ENCODE results near the gene ROCK2. TPM values are rescaled to one million over a fixed set of nuclear protein-coding genes. Genes with fewer than 3 reads are reported as not detected.
"Not testable (repeated sequence)": the region's sequence is repeated elsewhere in the genome, so short reads cannot be mapped to it uniquely, and the experiment has no call there.

Gene ROCK2
- total and polyA plus RNA-seq, 2 donors (not counting 1 experiment from before 2014, with no cell fraction given) = 32.0 to 58.1 TPM

DNA sequence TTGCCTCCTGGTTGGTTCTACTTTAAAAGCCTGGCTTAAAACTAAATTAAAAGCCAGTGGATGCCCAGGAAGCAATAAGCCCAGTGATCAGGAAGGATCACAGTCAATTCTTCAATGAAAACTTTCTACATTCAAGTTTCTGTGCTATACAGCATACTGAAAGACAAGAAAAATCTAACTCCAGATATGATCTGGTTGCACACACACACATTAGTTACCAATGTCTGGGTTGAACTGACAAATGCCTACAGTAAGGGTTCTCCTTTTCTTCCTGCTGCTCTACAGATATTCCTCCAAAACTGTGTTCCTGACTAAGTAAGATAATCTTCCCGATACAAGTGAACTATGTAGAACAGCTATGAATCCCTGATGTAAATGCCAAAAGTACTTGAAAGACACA, 81.3 kb downstream of the ROCK2 start:
- Histone ChIP-seq H3K9me3 (ENCODE audit: control insufficient read depth, insufficient read depth, low read depth, low read length) (no peaks in the 10 kb centered on the region), H3K36me3 (ENCODE audit: control insufficient read depth, insufficient read depth, low read length) (no peaks in the 10 kb centered on the region), H2AFZ (ENCODE audit: low read length) (no peak overlapping the region), H3K9ac (ENCODE audit: insufficient read depth, low read length) (no peak overlapping the region), H3K79me2 (ENCODE audit: control insufficient read depth, insufficient read depth, low read length) (peaks cover 9% of the 10 kb centered on the region), H3K27me3 (ENCODE audit: control insufficient read depth, insufficient read depth, low read length) (no peaks in the 10 kb centered on the region), H3K27ac (ENCODE audit: insufficient read depth, low read length) (no peak overlapping the region), H3K4me2 (ENCODE audit: extremely low read depth, insufficient read depth, low read length) (no peak overlapping the region), H4K20me1 (ENCODE audit: control insufficient read depth, extremely low read depth, insufficient read depth, low read length) (no peaks in the 10 kb centered on the region), H3K4me1 (ENCODE audit: control insufficient read depth, extremely low read depth, insufficient read depth, low read length) (no peaks in the 10 kb centered on the region), H3K4me3 (replicated peaks in 1 of 4; ENCODE audit: control extremely low read depth in 1 of 4, insufficient read depth in 1 of 4, low read depth in 3 of 4, low read length in 4 of 4) (no peak overlapping the region)
- DNase-seq (ENCODE audit: low read depth in 2 of 2) = no peak
- TF ChIP-seq EZH2 (IDR thresholded peaks at IDR 0.05; ENCODE audit: low read length, missing control alignments) = no peak
- no peak for TF ChIP-seq CTCF (conservative IDR thresholded peaks at IDR 0.05 in 1 of 2, IDR thresholded peaks at IDR 0.05 in 1 of 2; ENCODE audit: low read depth in 1 of 2, low read length in 2 of 2)

DNA sequence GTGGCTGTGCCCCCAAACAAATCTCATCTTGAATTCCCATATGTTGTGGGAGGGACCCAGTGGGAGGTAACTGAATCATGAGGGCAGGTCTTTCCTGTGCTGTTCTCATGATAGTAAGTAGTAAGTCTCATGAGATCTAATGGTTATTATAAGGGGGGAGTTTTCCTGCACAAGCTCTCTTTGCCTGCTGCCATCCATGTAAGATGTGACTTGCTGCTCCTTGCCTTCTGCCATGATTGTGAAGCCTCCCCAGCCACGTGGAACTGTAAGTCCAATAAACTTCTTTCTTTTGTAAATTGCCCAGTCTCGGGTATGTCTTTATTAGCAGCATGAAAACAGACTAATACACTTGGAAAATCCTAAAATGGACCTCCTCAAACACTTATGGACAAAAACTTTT, 82.0 kb downstream of the ROCK2 start:
- DNase-seq (ENCODE audit: low read depth in 2 of 2); H4K20me1 ChIP-seq (ENCODE audit: control insufficient read depth, extremely low read depth, insufficient read depth, low read length): not testable (repeated sequence)

DNA sequence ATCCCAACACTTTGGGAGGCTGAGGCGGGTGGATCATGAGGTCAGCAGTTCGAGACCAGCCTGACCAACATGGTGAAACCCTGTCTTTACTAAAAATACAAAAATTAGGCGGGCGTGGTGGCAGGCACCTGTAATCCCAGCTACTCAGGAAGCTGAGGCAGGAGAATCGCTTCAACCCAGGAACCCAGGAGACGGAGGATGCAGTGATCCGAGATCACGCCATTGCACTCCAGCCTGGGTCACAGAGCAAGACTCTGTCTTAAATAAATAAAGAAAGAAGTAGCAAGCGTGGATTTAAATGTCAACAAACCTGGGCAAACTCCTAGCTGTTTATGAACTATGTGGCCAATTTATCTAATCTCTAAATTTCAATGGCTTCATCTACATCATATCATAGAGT, 82.9 kb downstream of the ROCK2 start:
- not testable (repeated sequence) for DNase-seq (ENCODE audit: low read depth in 2 of 2); H3K4me2 ChIP-seq (ENCODE audit: extremely low read depth, insufficient read depth, low read length); H3K27ac ChIP-seq (ENCODE audit: insufficient read depth, low read length); H3K4me1 ChIP-seq (ENCODE audit: control insufficient read depth, extremely low read depth, insufficient read depth, low read length); H3K9me3 ChIP-seq (ENCODE audit: control insufficient read depth, insufficient read depth, low read depth, low read length); H3K9ac ChIP-seq (ENCODE audit: insufficient read depth, low read length); H3K4me3 ChIP-seq (replicated peaks in 1 of 4; ENCODE audit: control extremely low read depth in 1 of 4, insufficient read depth in 1 of 4, low read depth in 3 of 4, low read length in 4 of 4); H3K27me3 ChIP-seq (ENCODE audit: control insufficient read depth, insufficient read depth, low read length); H4K20me1 ChIP-seq (ENCODE audit: control insufficient read depth, extremely low read depth, insufficient read depth, low read length); H2AFZ ChIP-seq (ENCODE audit: low read length); H3K36me3 ChIP-seq (ENCODE audit: control insufficient read depth, insufficient read depth, low read length)
- peaks cover 11% of the 10 kb centered on the region for H3K79me2 ChIP-seq (ENCODE audit: control insufficient read depth, insufficient read depth, low read length)

More for the DNA sequence above, 82.0 kb downstream of the ROCK2 start:
- H3K9me3 ChIP-seq (ENCODE audit: control insufficient read depth, insufficient read depth, low read depth, low read length); H3K27ac ChIP-seq (ENCODE audit: insufficient read depth, low read length); H3K4me1 ChIP-seq (ENCODE audit: control insufficient read depth, extremely low read depth, insufficient read depth, low read length); H3K9ac ChIP-seq (ENCODE audit: insufficient read depth, low read length); H3K4me3 ChIP-seq (replicated peaks in 1 of 4; ENCODE audit: control extremely low read depth in 1 of 4, insufficient read depth in 1 of 4, low read depth in 3 of 4, low read length in 4 of 4); H2AFZ ChIP-seq (ENCODE audit: low read length); H3K36me3 ChIP-seq (ENCODE audit: control insufficient read depth, insufficient read depth, low read length); H3K4me2 ChIP-seq (ENCODE audit: extremely low read depth, insufficient read depth, low read length); H3K79me2 ChIP-seq (ENCODE audit: control insufficient read depth, insufficient read depth, low read length); H3K27me3 ChIP-seq (ENCODE audit: control insufficient read depth, insufficient read depth, low read length): not testable (repeated sequence)

DNA sequence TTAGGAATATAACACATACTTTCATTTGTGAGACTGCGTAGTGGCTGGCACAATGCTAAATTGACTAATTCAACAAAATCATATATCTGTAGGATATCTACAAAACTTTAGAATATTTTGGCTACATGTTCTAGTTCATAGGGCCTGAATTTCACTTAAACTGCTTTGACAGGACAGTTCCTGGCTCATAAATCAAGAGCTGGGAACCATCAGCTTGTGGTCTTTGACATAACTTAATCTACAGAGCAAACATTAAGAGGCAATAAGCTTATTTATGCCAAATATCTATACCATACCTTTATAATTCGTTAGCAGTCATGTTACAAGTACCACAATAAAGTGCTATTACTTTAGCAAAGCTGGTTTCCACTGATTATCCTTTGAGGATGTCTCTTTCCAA, 83.5 kb downstream of the ROCK2 start:
- H3K9ac ChIP-seq (ENCODE audit: insufficient read depth, low read length) = no peak overlapping the region
- H3K4me1 ChIP-seq (ENCODE audit: control insufficient read depth, extremely low read depth, insufficient read depth, low read length) = no peaks in the 10 kb centered on the region
- H4K20me1 ChIP-seq (ENCODE audit: control insufficient read depth, extremely low read depth, insufficient read depth, low read length) = no peaks in the 10 kb centered on the region
- H3K27ac ChIP-seq (ENCODE audit: insufficient read depth, low read length) = no peak overlapping the region
- no peak overlapping the region for H3K4me3 ChIP-seq (replicated peaks in 1 of 4; ENCODE audit: control extremely low read depth in 1 of 4, insufficient read depth in 1 of 4, low read depth in 3 of 4, low read length in 4 of 4)
- H2AFZ ChIP-seq (ENCODE audit: low read length) = no peak overlapping the region
- DNase-seq (ENCODE audit: low read depth in 2 of 2) = no peak
- H3K36me3 ChIP-seq (ENCODE audit: control insufficient read depth, insufficient read depth, low read length) = no peaks in the 10 kb centered on the region
- H3K4me2 ChIP-seq (ENCODE audit: extremely low read depth, insufficient read depth, low read length) = no peak overlapping the region
- peaks cover 6% of the 10 kb centered on the region for H3K79me2 ChIP-seq (ENCODE audit: control insufficient read depth, insufficient read depth, low read length)
- no peak for TF ChIP-seq EZH2 (IDR thresholded peaks at IDR 0.05; ENCODE audit: low read length, missing control alignments)
- no peak for TF ChIP-seq CTCF (conservative IDR thresholded peaks at IDR 0.05 in 1 of 2, IDR thresholded peaks at IDR 0.05 in 1 of 2; ENCODE audit: low read depth in 1 of 2, low read length in 2 of 2)
- no peaks in the 10 kb centered on the region for H3K9me3 ChIP-seq (ENCODE audit: control insufficient read depth, insufficient read depth, low read depth, low read length)
- no peaks in the 10 kb centered on the region for H3K27me3 ChIP-seq (ENCODE audit: control insufficient read depth, insufficient read depth, low read length)
